Small intestine (tissue), 7 donors: ENCODE data around the gene TSHZ2. TPM values are rescaled to one million over a fixed set of nuclear protein-coding genes. Genes with fewer than 3 reads are reported as not detected.

Source experiments
- DNase-seq, 2 donors: peaks; one replicate each; pipeline versions ENCODE4 v3.0.0 to v3.0.0-alpha.2; 2013
- FAIRE-seq: peaks from 2 replicates; lab custom pipeline; 2012; peaks lifted over from hg19 to GRCh38; lab: Jason Lieb, UNC
- H3K27ac ChIP-seq, 3 donors: one replicate each; pipeline ENCODE4 v1.5.1; 2013; ENCODE audit warnings: low read length in 2 of 3, mild to moderate bottlenecking in 2 of 3, control low read depth in 1 of 3, inconsistent platforms in 1 of 3, low read depth in 1 of 3, moderate library complexity in 1 of 3
- H3K27me3 ChIP-seq, 3 donors: one replicate each; pipeline ENCODE4 v1.6.1; 2013; ENCODE audit warnings: low read length in 3 of 3, inconsistent platforms in 1 of 3; ENCODE audit not compliant: control insufficient read depth in 3 of 3, insufficient read depth in 3 of 3
- H3K36me3 ChIP-seq, 3 donors: one replicate each; pipeline ENCODE4 v1.6.1; 2013; ENCODE audit warnings: low read length in 3 of 3, inconsistent platforms in 1 of 3, low read depth in 1 of 3, mild to moderate bottlenecking in 1 of 3, moderate library complexity in 1 of 3; ENCODE audit not compliant: control insufficient read depth in 3 of 3, insufficient read depth in 2 of 3
- H3K4me1 ChIP-seq, 3 donors: one replicate each; pipeline ENCODE4 v1.6.1; 2013; ENCODE audit warnings: low read length in 2 of 3, inconsistent platforms in 1 of 3, low read depth in 1 of 3, mild to moderate bottlenecking in 1 of 3, moderate library complexity in 1 of 3; ENCODE audit not compliant: control insufficient read depth in 3 of 3, insufficient read depth in 2 of 3
- H3K4me3 ChIP-seq, 3 donors: one replicate each; pipeline ENCODE4 v1.5.1; 2013; ENCODE audit warnings: low read length in 3 of 3, control low read depth in 1 of 3, inconsistent platforms in 1 of 3, low read depth in 1 of 3, mild to moderate bottlenecking in 1 of 3, moderate library complexity in 1 of 3
- H3K9me3 ChIP-seq, 2 donors: one replicate each; pipeline ENCODE4 v1.6.1; 2013; ENCODE audit warnings: low read depth in 1 of 2, low read length in 1 of 2; ENCODE audit not compliant: control insufficient read depth in 2 of 2, insufficient read depth in 1 of 2
- WGBS, 3 donors: extraction: QIAGEN DNeasy Blood & Tissue Kit; methylation state at CpG; one replicate each; pipeline ENCODE4 v1.1.7; 2013; 5-methylcytosine and 5-hydroxymethylcytosine counted together
- polyA plus RNA-seq, 4 donors: library from polyadenylated mRNA; stranded (reverse) in 3 of 4; unstranded in 1 of 4; fragments of 200-250 nt in 3 of 4; fragments of 120-200 nt in 1 of 4; gene quantifications; one replicate each; pipeline versions ENCODE4 v1.2.1 to v1.2.3, GENCODE V29; 2013
- donor health status: healthy with polysubstance abuse.
- donor health status: control.
- donor health status: control.
- donor health status: Bipolar disorder and iron deficiency.
- donor health status: healthy.

TSHZ2 gene
- polyA plus RNA-seq, 4 donors: 0.67 to 4.4 (median 2.1) TPM

DNA sequence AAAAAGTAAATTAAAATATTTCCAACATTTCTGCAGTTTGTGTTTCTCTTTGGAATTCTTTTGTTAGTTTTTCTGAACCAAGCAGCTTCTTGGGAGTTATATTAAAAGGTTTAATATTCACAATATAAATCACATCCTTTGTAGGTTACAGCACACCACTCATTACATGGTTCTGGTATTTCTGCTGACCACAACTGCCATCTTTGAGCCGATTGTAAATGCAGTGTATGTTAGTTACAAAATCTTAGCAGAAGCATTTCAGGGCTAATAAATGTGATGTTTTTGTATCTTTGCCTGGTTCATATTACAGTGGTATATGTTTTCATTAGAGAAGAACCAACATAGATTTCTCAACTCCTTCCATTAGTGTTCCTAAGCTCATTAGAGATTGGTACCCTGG, 19.1 kb upstream of the TSHZ2 start:
- H3K9me3 ChIP-seq: no peaks in the 10 kb centered on the region
- H3K36me3 ChIP-seq: no peaks in the 10 kb centered on the region
- no peak overlapping the region for H3K27ac ChIP-seq
- WGBS, 3 donors: 89 to 94% (median 91%) methylated on average over 1 of the region's 1 CpG
- no peaks in the 10 kb centered on the region for H3K27me3 ChIP-seq
- H3K4me3 ChIP-seq: no peak overlapping the region
- DNase-seq (no peak), FAIRE-seq (no peak)
- H3K4me1 ChIP-seq: no peaks in the 10 kb centered on the region

DNA sequence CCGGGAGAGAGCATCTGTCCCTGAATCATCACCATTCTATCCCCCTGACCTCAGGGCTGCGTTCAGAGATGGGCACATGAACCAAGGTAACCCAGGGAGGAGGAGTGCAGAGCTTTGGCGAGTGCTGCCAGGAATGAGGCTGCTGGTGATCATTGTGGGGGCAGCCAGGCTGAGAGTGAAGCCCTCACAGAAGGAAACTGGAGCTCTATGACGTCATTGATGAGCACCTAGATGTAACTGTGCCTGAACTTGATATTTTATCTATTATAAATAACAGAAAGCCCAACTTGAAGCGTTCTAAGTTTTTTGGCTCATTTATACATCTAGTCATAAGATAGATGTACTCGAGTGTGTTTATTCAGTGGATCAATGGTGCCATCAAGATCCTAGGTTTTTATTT, 17.3 kb upstream of the TSHZ2 start:
- Histone ChIP-seq H3K9me3 (no peaks in the 10 kb centered on the region), H3K4me1 (no peaks in the 10 kb centered on the region), H3K4me3 (no peak overlapping the region), H3K27me3 (no peaks in the 10 kb centered on the region), H3K27ac (no peak overlapping the region), H3K36me3 (no peaks in the 10 kb centered on the region)
- FAIRE-seq (no peak), DNase-seq (no peak)
- WGBS, 3 donors: 76 to 88% (median 83%) methylated on average over 6 of the region's 6 CpGs

DNA sequence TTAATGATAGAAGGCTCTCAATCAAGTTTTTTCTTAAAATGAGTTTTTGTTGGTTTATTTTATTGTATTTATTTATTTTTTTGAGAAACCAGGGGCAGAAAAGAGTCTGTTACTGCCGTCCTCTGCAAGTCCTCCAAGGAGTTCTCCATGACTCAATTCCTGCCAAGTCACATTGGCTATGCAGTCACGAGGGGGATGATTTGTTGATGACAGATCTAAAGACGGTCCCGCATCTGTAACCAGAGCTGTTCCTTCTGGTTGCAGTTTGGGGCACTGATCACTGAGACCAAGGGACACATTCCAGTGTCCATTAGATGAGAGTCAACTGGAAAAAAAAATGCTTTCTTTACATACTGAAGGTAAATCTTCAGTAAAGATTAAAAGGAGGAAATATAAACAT, 13.9 kb upstream of the TSHZ2 start:
- no peak overlapping the region for H3K4me3 ChIP-seq
- peaks cover 0 to 2% (median 0%) of the 10 kb centered on the region in 3 donors for H3K27me3 ChIP-seq
- no peak for DNase-seq
- no peak overlapping the region for H3K27ac ChIP-seq
- 71 to 86% (median 86%) methylated on average over 4 of the region's 4 CpGs for WGBS, 3 donors
- H3K4me1 ChIP-seq: no peaks in the 10 kb centered on the region
- no peaks in the 10 kb centered on the region for H3K9me3 ChIP-seq
- H3K36me3 ChIP-seq: no peaks in the 10 kb centered on the region
- FAIRE-seq: no peak

DNA sequence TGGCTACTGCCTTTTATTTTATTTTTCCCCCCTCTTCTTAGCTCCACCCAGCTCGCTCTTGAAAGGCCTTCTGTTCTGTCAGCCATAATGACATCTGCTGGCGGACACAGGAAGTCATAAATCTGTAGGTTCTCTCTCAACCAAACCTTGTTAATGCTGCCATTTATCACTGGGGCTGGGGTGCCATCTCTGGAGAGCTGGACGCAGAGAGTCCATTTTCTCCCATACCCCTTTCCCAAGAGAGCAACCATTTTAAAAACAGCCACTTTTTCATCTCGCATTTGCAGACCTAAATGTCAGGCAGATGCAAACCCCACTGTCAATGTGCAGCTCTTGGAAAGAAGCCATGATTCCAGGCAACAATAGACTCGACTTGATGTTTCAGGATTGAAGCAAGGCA, 13.0 kb upstream of the TSHZ2 start:
- H3K27me3 ChIP-seq: peaks cover 0 to 2% (median 0%) of the 10 kb centered on the region in 3 donors
- H3K4me3 ChIP-seq: no peak overlapping the region
- 43 to 49% (median 47%) methylated on average over 5 of the region's 5 CpGs for WGBS, 3 donors
- FAIRE-seq (no peak), DNase-seq (peak in 1 of 2 donors; percentile 9)
- no peaks in the 10 kb centered on the region for H3K9me3 ChIP-seq
- H3K4me1 ChIP-seq: no peaks in the 10 kb centered on the region
- H3K27ac ChIP-seq: no peak overlapping the region
- no peaks in the 10 kb centered on the region for H3K36me3 ChIP-seq

DNA sequence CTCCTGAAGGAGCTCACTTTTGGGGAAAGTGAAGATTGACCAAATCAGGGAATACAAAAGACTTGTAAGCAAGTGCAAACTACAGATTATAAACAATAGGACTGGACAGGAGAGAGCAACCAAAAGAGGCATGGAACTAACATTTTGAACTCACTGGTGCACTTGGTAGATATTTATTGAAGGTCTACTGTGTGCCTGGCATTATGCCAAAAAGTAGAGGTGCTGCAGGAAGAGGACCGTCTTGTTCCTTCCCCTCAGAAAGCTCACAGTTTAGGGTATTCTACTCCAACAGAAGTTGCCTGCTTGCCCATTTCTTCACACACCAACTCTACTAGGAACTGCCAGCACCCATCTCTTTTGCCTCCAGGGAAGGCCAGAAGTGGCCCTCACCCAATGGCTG, 10.0 kb upstream of the TSHZ2 start:
- Histone ChIP-seq H3K27ac (no peak overlapping the region), H3K36me3 (no peaks in the 10 kb centered on the region), H3K27me3 (peaks cover 0 to 2% (median 0%) of the 10 kb centered on the region in 3 donors), H3K4me1 (no peaks in the 10 kb centered on the region), H3K4me3 (no peak overlapping the region), H3K9me3 (no peaks in the 10 kb centered on the region)
- 67 to 88% (median 74%) methylated on average over 1 of the region's 1 CpG for WGBS, 3 donors
- no peak for FAIRE-seq
- no peak for DNase-seq

DNA sequence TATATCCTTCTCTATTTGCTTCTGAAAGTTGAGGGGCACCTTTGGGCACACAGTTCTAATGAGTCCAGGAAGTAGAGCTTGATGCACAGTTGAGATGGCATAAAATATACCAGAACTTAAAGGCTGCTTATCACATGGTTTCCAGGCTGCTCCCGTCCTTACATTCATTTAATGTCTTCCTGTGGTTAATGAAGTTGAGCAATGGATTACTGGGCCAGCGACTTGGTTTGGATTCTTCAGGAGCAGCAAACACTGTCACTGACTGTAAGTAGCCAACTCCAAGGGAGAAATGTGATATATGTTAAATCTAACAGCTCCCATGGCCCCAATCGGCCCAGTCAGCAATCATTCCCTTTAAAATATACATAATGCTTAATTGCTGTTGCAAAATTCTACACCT, 9.0 kb upstream of the TSHZ2 start:
- Histone ChIP-seq H3K9me3 (no peaks in the 10 kb centered on the region), H3K36me3 (no peaks in the 10 kb centered on the region), H3K27me3 (peaks cover 0 to 2% (median 0%) of the 10 kb centered on the region in 3 donors), H3K4me1 (no peaks in the 10 kb centered on the region), H3K27ac (no peak overlapping the region), H3K4me3 (no peak overlapping the region)
- 61 to 74% (median 67%) methylated on average over 3 of the region's 3 CpGs for WGBS, 3 donors
- FAIRE-seq (no peak), DNase-seq (no peak)

DNA sequence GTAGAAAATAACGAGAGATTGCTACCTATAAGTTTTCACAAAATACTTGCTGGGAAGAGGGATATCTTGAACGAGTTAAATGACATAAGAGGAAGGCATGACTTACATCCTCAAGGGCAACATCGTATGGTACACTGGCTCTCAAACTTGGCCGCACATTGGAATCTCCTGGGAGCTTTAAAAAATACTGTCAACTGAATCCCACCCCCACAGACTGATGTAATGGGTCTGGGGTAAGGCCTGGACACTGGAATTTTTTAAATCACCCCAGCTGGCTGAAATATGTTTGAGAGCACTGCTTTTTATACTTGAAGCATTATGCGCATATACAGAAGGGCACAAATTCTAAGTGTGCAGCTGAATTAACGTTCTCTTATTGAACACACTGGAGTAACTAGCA, 8.0 kb upstream of the TSHZ2 start:
- DNase-seq (no peak), FAIRE-seq (no peak)
- Histone ChIP-seq H3K27me3 (peaks cover 0 to 2% (median 0%) of the 10 kb centered on the region in 3 donors), H3K4me1 (no peaks in the 10 kb centered on the region), H3K36me3 (no peaks in the 10 kb centered on the region), H3K9me3 (no peaks in the 10 kb centered on the region), H3K4me3 (no peak overlapping the region), H3K27ac (no peak overlapping the region)
- 52 to 75% (median 59%) methylated on average over 6 of the region's 6 CpGs for WGBS, 3 donors

DNA sequence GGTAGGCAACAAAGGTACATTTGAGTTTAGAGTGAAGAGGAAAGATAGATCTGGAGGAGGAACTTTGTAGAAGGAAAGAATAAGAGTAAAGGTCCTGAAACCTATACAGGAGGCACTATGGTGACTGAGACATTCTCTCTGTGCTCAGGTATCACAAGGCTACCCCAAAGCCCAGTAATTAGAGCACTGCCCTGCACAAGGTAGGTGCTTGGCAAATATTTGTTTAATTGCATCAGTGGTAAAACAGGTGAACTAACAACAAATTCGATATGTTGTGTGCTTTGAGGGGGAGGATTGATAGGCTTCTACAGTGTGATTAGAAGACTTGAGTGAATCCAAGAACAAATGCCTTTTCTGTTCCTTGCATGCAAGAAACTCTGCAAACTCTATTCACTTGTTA, 6.8 kb upstream of the TSHZ2 start:
- peaks cover 0 to 2% (median 0%) of the 10 kb centered on the region in 3 donors for H3K27me3 ChIP-seq
- DNase-seq (no peak), FAIRE-seq (no peak)
- H3K4me1 ChIP-seq: no peaks in the 10 kb centered on the region
- 15 to 64% (median 19%) methylated on average over 1 of the region's 1 CpG for WGBS, 3 donors
- H3K9me3 ChIP-seq: no peaks in the 10 kb centered on the region
- H3K4me3 ChIP-seq: no peak overlapping the region
- H3K27ac ChIP-seq: no peak overlapping the region
- no peaks in the 10 kb centered on the region for H3K36me3 ChIP-seq

DNA sequence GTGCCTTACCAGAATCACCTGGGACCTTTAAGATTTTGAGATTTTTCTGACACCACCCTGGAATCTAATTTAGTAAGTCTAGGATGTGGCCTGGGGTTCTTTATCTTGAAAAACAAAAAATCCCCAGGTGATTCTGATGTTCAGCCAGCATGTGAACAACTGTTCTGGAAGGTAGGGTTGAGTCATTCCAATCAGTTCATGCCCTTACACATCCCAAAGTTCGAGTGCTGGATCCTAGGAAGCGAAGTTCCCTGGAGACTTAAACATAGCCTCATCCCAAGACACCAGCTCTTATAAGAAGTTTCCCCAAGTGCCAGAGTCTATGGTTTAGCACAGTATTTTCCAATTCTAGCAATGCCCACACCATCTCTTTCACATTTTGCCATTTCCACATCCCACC, 6.3 kb upstream of the TSHZ2 start:
- WGBS, 3 donors: 75 to 89% (median 88%) methylated on average over 2 of the region's 2 CpGs
- H3K4me3 ChIP-seq: no peak overlapping the region
- H3K27ac ChIP-seq: no peak overlapping the region
- FAIRE-seq (no peak), DNase-seq (no peak)
- H3K9me3 ChIP-seq: no peaks in the 10 kb centered on the region
- H3K36me3 ChIP-seq: no peaks in the 10 kb centered on the region
- peaks cover 0 to 2% (median 0%) of the 10 kb centered on the region in 3 donors for H3K27me3 ChIP-seq
- H3K4me1 ChIP-seq: no peaks in the 10 kb centered on the region
